Transverse colon (tissue), 4 donors: ENCODE data around the gene PCF11.

Source experiments
- CTCF ChIP-seq, 5 experiments: fragments of 200-600 bp in 3 of 5; fragments of 450-650 bp in 2 of 5; sonication (generic) in 3 of 5; IDR thresholded peaks; 1 replicate in 2 of 5; 2 replicates in 3 of 5; pipeline ENCODE4 v1.5.1; 2016 to 2017; ENCODE audit warnings: antibody characterized with exemption in 5 of 5, inconsistent platforms in 3 of 5, mild to moderate bottlenecking in 2 of 5, moderate library complexity in 1 of 5
- EP300 ChIP-seq: sonication (generic); formaldehyde crosslinking; IDR thresholded peaks from one replicate; pipeline ENCODE4 v1.6.1; 2017; ENCODE audit warnings: antibody characterized with exemption, low read depth
- POLR2A ChIP-seq: fragments of 450-650 bp; IDR thresholded peaks from one replicate; pipeline ENCODE4 v1.6.1; 2016; ENCODE audit warnings: antibody characterized with exemption, mild to moderate bottlenecking, moderate library complexity
- POLR2AphosphoS5 ChIP-seq, 3 donors: sonication (generic); formaldehyde crosslinking; IDR thresholded peaks; one replicate each; pipeline ENCODE4 v1.6.1; 2016; ENCODE audit warnings: antibody characterized with exemption in 3 of 3

- no peak for TF ChIP-seq POLR2A
- TF ChIP-seq CTCF (IDR thresholded peaks at IDR 0.05): no peak
- TF ChIP-seq POLR2AphosphoS5 (IDR thresholded peaks at IDR 0.05): no peak
- no peak for TF ChIP-seq EP300
Observed at GRCh38 chr11:83152264-83152663, 4.7 kb upstream of the PCF11 start.
